ENCODE results near the gene COLEC11. TPM values are rescaled to one million over a fixed set of nuclear protein-coding genes. Genes with fewer than 3 reads are reported as not detected.

COLEC11 gene
- total RNA-seq, 1 experiment from 2014 or later, result not detected

GRCh38 chr2:3642521-3643215 lies 47.8 kb downstream of the COLEC11 start:
- no peak overlapping the region for H3K27ac Mint-ChIP-seq (ENCODE audit: unreplicated experiment)
- H3K9me3 Mint-ChIP-seq (ENCODE audit: low read depth, unreplicated experiment), result no peaks in the 10 kb centered on the region
- BruUV-seq (replicated peaks), result no TSS peak
- H3K4me1 Mint-ChIP-seq (ENCODE audit: low read depth, unreplicated experiment), result no peaks in the 10 kb centered on the region
- intact Hi-C loops (cut with micrococcal nuclease; ENCODE audit: unreplicated experiment), result no loop called here
- TF ChIP-seq CTCF (IDR thresholded peaks at IDR 0.05; ENCODE audit: unreplicated experiment), result no peak
- H3K4me3 Mint-ChIP-seq (ENCODE audit: low read depth, unreplicated experiment), result no peak overlapping the region
- H3K27me3 Mint-ChIP-seq (ENCODE audit: unreplicated experiment), result peaks cover 77% of the 10 kb centered on the region
- CTCF ChIA-PET, result no interaction called here
- no peak for DNase-seq
- H3K36me3 Mint-ChIP-seq (ENCODE audit: insufficient read depth, unreplicated experiment), result peaks cover 5% of the 10 kb centered on the region

- intact Hi-C loops (cut with micrococcal nuclease; ENCODE audit: unreplicated experiment), result no loop called here
- Mint-ChIP-seq H3K4me3 (ENCODE audit: low read depth, unreplicated experiment) (no peak overlapping the region), H3K9me3 (ENCODE audit: low read depth, unreplicated experiment) (no peaks in the 10 kb centered on the region), H3K27ac (ENCODE audit: unreplicated experiment) (no peak overlapping the region), H3K4me1 (ENCODE audit: low read depth, unreplicated experiment) (no peaks in the 10 kb centered on the region), H3K36me3 (ENCODE audit: insufficient read depth, unreplicated experiment) (peaks cover 5% of the 10 kb centered on the region), H3K27me3 (ENCODE audit: unreplicated experiment) (peaks cover 75% of the 10 kb centered on the region)
- CTCF ChIA-PET, result interaction anchor here (0.6 to 1.5 kb wide), 2 partner anchors 18 to 1379 kb away, joined by 3 read pairs; no protein-coding TSS in a partner anchor
- no peak for DNase-seq
- BruUV-seq (replicated peaks), result no TSS peak
- TF ChIP-seq CTCF (IDR thresholded peaks at IDR 0.05; ENCODE audit: unreplicated experiment), result no peak
Measured at GRCh38 chr2:3643371-3644245, 48.7 kb downstream of the COLEC11 start.

GRCh38 chr2:3644246-3644525 lies 49.3 kb downstream of the COLEC11 start:
- BruUV-seq (replicated peaks), result no TSS peak
- Mint-ChIP-seq H3K36me3 (ENCODE audit: insufficient read depth, unreplicated experiment) (peaks cover 5% of the 10 kb centered on the region), H3K4me3 (ENCODE audit: low read depth, unreplicated experiment) (no peak overlapping the region), H3K9me3 (ENCODE audit: low read depth, unreplicated experiment) (no peaks in the 10 kb centered on the region), H3K4me1 (ENCODE audit: low read depth, unreplicated experiment) (no peaks in the 10 kb centered on the region), H3K27me3 (ENCODE audit: unreplicated experiment) (peaks cover 71% of the 10 kb centered on the region), H3K27ac (ENCODE audit: unreplicated experiment) (no peak overlapping the region)
- intact Hi-C loops (cut with micrococcal nuclease; ENCODE audit: unreplicated experiment), result no loop called here
- TF ChIP-seq CTCF (IDR thresholded peaks at IDR 0.05; ENCODE audit: unreplicated experiment), result no peak
- CTCF ChIA-PET, result interaction anchor here (1.5 kb wide), 1 partner anchor 17 kb away, joined by 3 read pairs; no protein-coding TSS in a partner anchor
- no peak for DNase-seq

GRCh38 chr2:3644891-3645605 lies 50.1 kb downstream of the COLEC11 start:
- intact Hi-C loops (cut with micrococcal nuclease; ENCODE audit: unreplicated experiment), result no loop called here
- Mint-ChIP-seq H3K27me3 (ENCODE audit: unreplicated experiment) (peaks cover 68% of the 10 kb centered on the region), H3K4me3 (ENCODE audit: low read depth, unreplicated experiment) (no peak overlapping the region), H3K36me3 (ENCODE audit: insufficient read depth, unreplicated experiment) (peaks cover 5% of the 10 kb centered on the region), H3K27ac (ENCODE audit: unreplicated experiment) (no peak overlapping the region), H3K9me3 (ENCODE audit: low read depth, unreplicated experiment) (no peaks in the 10 kb centered on the region), H3K4me1 (ENCODE audit: low read depth, unreplicated experiment) (no peaks in the 10 kb centered on the region)
- no peak for DNase-seq
- CTCF ChIA-PET, result interaction anchor here (0.9 to 1.5 kb wide), 2 partner anchors 17 to 20 kb away, joined by 3 to 6 read pairs; no protein-coding TSS in a partner anchor
- no TSS peak for BruUV-seq (replicated peaks)
- no peak for TF ChIP-seq CTCF (IDR thresholded peaks at IDR 0.05; ENCODE audit: unreplicated experiment)
